Measurements from ENCODE around the gene CCDC107. TPM values are rescaled to one million over a fixed set of nuclear protein-coding genes. Genes with fewer than 3 reads are reported as not detected.

CCDC107 gene
- total and polyA plus RNA-seq, 12 donors, result 27.9 to 198 (median 40.5) TPM

DNA sequence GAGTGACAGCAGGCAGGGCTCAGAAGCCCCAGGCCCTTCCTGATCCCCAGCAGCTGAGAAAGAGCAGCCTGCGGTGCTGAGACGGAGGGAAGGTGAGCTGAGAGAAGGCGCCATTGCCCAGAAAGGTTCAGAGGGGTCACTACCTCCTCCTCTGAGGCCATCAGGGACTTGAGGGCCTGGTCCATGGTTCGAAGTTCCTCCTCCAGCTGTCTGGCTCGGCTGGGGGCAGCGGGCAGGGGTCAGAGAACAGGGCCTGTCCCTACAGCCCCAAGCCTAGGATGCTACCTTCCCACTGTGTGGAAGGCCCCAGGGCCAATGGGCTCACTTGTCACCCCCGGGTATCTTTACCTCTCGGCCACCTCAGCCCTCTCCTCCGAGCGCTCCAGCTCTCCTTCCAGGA is 26.8 kb downstream of the CCDC107 start:
- H3K27ac ChIP-seq, result no peak overlapping the region

DNA sequence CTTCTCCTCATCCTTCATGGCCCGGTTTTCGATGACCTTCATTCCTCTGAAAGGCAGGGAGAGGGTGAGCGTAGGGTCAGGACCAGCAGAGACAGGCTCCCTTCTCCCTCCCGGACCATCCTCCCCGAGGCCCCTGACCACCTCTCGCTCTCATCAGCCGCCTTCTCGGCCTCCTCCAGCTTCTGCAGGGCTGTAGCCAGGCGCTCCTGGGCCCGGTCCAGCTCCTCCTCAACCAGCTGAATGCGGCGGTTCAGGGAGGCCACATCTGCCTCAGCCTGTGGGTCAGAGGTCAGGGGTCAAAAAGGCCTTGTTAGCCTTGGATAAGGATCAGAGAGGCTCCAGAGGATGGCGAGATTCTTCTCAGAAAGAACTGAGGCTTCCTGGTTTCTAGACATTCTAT is 27.4 kb downstream of the CCDC107 start:
- Histone ChIP-seq H3K4me1 (replicated peaks in 1 of 2) (peaks cover 24 to 31% of the 10 kb centered on the region in 2 donors), H3K27ac (no peak overlapping the region), H3K9me3 (replicated peaks in 1 of 3) (no peaks in the 10 kb centered on the region), H3K4me3 (no peak overlapping the region), H3K36me3 (replicated peaks in 1 of 2) (peaks cover 0 to 34% of the 10 kb centered on the region in 2 donors), H3K27me3 (no peaks in the 10 kb centered on the region)
- DNase-seq, result no peak
- WGBS, 4 donors, result 72 to 76% (median 72%) methylated on average over 11 to 13 of the region's 13 CpGs
- TF ChIP-seq CTCF (IDR thresholded peaks at IDR 0.05), result no peak
- no peak for TF ChIP-seq POLR2A (IDR thresholded peaks at IDR 0.05)
- intact Hi-C loops (cut with DNase I), result no loop called here

More for the DNA sequence above, 26.8 kb downstream of the CCDC107 start:
- 92 to 95% (median 93%) methylated on average over 9 to 10 of the region's 10 CpGs for WGBS, 4 donors
- Histone ChIP-seq H3K36me3 (replicated peaks in 1 of 2) (peaks cover 0 to 34% of the 10 kb centered on the region in 2 donors), H3K4me1 (replicated peaks in 1 of 2) (peaks cover 21 to 31% of the 10 kb centered on the region in 2 donors), H3K27me3 (no peaks in the 10 kb centered on the region), H3K9me3 (replicated peaks in 1 of 3) (no peaks in the 10 kb centered on the region), H3K4me3 (no peak overlapping the region)
- intact Hi-C loops (cut with DNase I), result no loop called here
- no peak for DNase-seq
- TF ChIP-seq POLR2A (IDR thresholded peaks at IDR 0.05) (no peak), CTCF (IDR thresholded peaks at IDR 0.05) (no peak)

- Histone ChIP-seq H3K4me3 (no peak overlapping the region), H3K27me3 (no peaks in the 10 kb centered on the region), H3K36me3 (replicated peaks in 1 of 2) (peaks cover 0 to 34% of the 10 kb centered on the region in 2 donors), H3K27ac (peak overlapping the region in 3 of 5 donors; percentile 21 to 89 (median 31)), H3K9me3 (replicated peaks in 1 of 3) (no peaks in the 10 kb centered on the region), H3K4me1 (replicated peaks in 1 of 2) (peaks cover 24 to 36% of the 10 kb centered on the region in 2 donors)
- DNase-seq, result peak in 1 of 7 donors; percentile 52
- WGBS, 4 donors, result 59 to 71% (median 64%) methylated on average over 11 of the region's 11 CpGs
- TF ChIP-seq CTCF (IDR thresholded peaks at IDR 0.05) (no peak), POLR2A (IDR thresholded peaks at IDR 0.05) (no peak)
- intact Hi-C loops (cut with DNase I), result no loop called here
Measured at GRCh38 chr9:35686222-35687203, 28.4 kb downstream of the CCDC107 start.

- 70 to 83% (median 79%) methylated on average over 2 of the region's 2 CpGs for WGBS, 4 donors
- peaks cover 24 to 38% of the 10 kb centered on the region in 2 donors for H3K4me1 ChIP-seq (replicated peaks in 1 of 2)
Measured at GRCh38 chr9:35687306-35687705, 29.2 kb downstream of the CCDC107 start.

More at GRCh38 chr9:35687306-35687705, 29.2 kb downstream of the CCDC107 start:
- no peak for DNase-seq
- no peaks in the 10 kb centered on the region for H3K27me3 ChIP-seq
- H3K36me3 ChIP-seq (replicated peaks in 1 of 2), result peaks cover 0 to 33% of the 10 kb centered on the region in 2 donors
- peak overlapping the region in 1 of 4 donors; percentile 7 for H3K4me3 ChIP-seq
- peak overlapping the region in 3 of 5 donors; percentile 38 to 93 (median 89) for H3K27ac ChIP-seq
- intact Hi-C loops (cut with DNase I), result no loop called here
- TF ChIP-seq CTCF (IDR thresholded peaks at IDR 0.05) (no peak), POLR2A (IDR thresholded peaks at IDR 0.05) (no peak)
- no peaks in the 10 kb centered on the region for H3K9me3 ChIP-seq (replicated peaks in 1 of 3)

All from adrenal gland (tissue), 12 donors.